HG02981 (cell line): ENCODE results near the gene TSSK2.
"Not testable (repeated sequence)": the region's sequence is repeated elsewhere in the genome, so short reads cannot be mapped to it uniquely, and the experiment has no call there.

Experiments
- ATAC-seq: cut with Tn5 transposase; IDR thresholded peaks from one replicate; pipeline ENCODE4 v1.9.1; 2021; ENCODE audit warnings: mild to moderate bottlenecking, moderate library complexity; ENCODE audit not compliant: unreplicated experiment

The TSSK2 gene

GRCh38 chr22:19138217-19139000 is 7.3 kb downstream of the TSSK2 start:
- ATAC-seq, result no peak

DNA sequence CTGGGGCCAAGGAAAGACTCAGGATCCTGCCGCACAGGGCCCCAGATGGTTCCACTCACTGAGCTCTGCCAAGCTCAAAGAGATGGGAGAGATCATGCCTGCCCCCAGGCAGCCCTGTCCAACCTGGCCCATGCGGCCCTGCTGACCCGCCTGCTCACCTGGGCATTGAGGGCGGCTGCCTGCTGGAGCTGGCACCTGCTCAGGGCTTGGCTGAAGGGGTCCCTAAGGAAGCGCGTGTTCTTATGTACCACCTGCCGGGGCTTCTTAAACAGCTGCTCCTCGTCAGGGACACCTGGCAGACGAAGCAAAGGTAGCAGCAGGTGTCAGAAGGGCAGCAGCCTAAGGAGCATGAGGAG is 7.9 kb downstream of the TSSK2 start:
- ATAC-seq, result no peak

DNA sequence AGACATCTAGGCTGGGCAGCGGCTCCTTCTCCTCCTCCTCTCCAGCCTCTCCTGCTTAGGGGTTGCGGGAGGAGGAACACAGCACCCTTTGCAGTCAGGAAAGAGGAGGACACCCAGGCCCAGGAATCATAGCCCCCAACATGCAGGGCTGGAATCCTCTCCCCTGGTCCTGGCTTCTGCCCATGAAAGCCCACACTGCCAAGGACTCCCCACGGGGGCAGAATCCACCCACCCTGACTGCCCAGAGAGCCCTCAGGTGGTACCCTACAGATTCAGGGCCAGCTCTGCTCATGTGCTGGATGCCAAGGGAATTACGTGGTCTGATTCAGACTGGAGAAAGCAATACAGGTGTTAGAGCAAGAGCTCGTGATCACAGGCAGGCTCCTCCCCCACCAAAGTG is 8.9 kb downstream of the TSSK2 start:
- no peak for ATAC-seq

GRCh38 chr22:19142394-19142793 is 11.3 kb downstream of the TSSK2 start:
- ATAC-seq, result no peak

GRCh38 chr22:19143212-19143611 is 12.1 kb downstream of the TSSK2 start:
- no peak for ATAC-seq

DNA sequence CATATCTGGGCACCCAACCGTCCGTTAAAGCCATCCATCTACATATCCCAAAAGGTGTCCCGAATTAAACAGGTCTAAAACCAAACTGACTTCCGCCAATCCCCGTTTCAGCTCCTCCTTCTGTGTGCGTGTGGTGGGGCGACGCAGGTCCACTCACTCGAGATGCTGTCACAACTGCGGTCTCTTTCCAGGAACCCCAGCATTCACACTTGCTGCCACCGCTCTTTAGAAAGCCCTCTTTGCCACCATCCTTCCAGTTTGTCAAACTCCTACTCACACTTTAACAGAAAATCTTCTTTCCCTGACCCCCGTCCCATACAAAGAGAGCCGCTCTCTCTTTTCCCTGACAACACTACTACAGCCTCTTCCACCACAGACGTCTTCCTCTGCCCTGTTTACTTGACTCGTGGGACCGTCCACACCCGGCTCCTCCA is 12.9 kb downstream of the TSSK2 start:
- ATAC-seq, result no peak

GRCh38 chr22:19146215-19146968 is 15.3 kb downstream of the TSSK2 start:
- ATAC-seq, result no peak

GRCh38 chr22:19147195-19147780 is 16.2 kb downstream of the TSSK2 start:
- no peak for ATAC-seq

- no peak for ATAC-seq
Observed at GRCh38 chr22:19148417-19149046, 17.4 kb downstream of the TSSK2 start.

GRCh38 chr22:19149047-19149883 is 18.2 kb downstream of the TSSK2 start:
- ATAC-seq, result no peak

DNA sequence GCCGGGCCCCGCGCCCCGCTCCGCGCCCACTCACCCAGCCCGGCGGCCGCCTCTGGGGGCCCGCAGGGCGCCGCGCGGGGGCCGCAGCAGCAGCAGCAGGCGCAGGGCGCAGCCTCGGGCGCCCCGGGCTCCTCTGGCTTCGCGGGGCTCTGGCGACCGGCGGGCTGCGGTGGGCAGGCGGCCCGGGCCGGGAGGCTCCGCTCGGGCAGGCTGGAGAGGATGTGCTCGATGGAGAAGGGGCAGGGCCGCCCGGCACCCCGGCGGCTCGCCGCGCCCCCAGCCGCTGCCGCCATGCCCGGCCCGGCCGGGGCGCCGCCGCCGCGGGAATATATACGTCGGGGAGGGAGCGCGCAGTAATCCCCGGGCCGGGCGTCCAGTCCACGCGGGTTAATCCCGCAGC is 18.9 kb downstream of the TSSK2 start, which contains the start of gene GSC2:
Gene GSC2 (minus strand): TSS at position 302 of the 400 bp plus-strand sequence. CDS start 9 bp downstream, at position 293.
- no peak for ATAC-seq

DNA sequence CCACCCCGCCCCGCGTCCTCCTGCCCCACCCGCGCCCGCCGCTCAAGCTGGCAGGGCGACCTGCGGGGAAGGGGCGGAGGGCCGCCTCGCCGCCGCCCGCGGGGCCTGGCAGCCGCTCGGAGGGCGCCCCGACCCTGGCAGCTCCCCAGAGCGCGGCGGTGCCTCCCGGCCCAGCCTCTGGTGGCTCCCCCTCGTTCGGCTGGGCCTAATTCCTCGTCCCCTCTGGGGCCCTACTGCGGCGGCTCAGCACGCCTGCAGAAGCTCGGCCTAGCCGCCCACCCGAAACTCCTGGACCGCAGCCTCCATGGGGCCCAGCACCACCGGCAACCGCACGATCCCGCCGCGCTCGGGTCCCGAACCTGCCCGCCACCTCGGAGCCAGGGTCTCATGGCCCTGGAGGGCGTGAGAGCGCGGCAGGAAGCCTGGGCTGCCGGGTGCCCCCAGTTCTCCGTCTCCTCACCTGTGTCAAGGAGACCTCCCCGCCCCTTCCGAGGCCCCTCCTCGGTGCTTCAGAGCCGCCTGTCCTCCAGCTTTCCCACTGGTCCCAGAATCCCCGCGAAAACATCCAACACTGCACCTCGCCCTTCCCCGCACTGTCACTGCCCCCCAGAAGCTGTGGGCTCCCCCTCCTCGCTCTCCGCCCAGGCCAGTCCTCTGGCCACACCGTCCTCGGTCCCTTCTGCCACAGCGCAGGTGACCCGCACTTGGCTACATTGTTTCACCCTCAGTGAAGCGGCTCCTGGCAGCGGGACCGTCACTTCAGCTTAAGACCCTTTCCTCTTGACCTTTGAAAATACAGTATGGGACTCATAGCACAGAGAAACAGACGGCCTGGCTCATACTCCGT is 19.6 kb downstream of the TSSK2 start:
- no peak for ATAC-seq

DNA sequence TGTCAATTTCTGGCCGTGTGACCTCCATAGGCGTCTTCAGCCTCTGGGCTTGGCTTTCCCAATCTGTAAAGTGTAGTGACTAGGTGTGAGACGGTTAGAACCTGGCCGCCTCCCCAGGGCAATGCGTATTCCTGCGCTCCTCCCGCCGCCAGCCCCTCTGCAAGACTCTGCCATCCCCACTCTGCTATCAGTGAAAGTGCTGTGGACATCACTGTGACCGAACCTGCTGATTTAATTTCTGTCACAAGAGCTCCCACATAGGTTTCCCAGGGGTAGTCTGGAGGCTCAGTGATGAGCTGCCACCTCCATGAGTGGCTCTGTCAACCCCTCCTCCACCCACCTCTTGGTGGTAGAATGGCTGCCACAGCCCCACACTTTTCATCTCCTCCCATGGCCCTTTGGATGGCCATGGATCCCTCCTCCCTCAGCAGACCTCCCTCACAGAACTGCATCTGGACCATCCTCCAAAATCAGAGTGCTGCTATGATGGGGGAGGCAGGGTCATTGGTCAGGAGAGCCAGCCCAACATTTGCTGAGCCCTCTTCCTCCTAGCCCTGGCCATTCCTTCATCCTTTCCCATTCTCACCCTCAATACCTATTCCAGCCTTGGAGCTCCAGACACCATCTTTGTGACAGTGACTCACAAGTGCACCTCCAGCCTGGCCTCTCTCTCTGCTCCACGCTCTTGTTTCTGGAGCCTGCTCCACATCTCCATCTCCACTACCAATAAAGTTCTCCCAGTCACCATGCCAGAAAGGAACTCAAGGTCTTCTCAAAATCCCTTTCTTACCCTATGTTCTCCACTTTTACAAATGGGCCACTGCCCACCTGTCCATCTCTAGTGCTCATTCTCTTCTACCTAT is 20.5 kb downstream of the TSSK2 start:
- no peak for ATAC-seq

GRCh38 chr22:19152942-19153883 is 22.1 kb downstream of the TSSK2 start:
- ATAC-seq, result no peak

DNA sequence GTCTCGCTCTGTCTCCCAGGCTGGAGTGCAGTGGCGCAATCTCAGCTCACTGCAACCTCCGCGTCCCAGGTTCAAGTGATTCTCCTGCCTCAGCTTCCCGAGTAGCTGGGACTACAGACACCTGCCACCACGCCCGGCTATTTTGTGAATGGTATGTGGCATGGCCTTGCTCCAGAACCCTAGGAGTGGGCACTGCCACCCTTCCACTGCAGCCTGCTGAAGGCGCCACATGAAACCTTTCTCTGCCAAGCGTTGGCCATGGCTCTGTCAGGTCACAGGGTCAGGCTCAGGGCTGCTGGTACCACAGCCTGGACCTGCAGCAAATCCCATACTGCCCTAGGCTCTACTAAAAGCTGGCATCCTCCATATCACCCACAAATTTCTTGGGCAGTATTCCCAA is 25.0 kb downstream of the TSSK2 start:
- not testable (repeated sequence) for ATAC-seq

DNA sequence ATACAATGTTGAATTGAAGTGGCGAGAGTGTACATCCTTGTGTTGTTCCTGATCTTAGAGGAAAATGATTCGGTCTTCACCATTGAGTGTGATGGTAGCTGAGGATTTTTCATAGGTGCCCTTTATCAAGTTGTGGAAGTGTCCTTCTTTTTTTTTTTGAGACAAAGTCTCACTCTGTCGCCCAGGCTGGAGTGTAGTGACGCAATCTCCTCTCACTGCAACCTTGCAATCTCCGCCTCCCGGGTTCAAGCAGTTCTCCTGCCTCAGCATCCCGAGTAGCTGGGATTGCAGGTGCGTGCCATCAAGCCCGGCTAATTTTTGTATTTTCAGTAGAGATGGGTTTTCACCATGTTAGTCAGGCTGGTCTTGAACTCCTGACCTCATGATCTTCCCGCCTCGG is 27.5 kb downstream of the TSSK2 start:
- not testable (repeated sequence) for ATAC-seq

DNA sequence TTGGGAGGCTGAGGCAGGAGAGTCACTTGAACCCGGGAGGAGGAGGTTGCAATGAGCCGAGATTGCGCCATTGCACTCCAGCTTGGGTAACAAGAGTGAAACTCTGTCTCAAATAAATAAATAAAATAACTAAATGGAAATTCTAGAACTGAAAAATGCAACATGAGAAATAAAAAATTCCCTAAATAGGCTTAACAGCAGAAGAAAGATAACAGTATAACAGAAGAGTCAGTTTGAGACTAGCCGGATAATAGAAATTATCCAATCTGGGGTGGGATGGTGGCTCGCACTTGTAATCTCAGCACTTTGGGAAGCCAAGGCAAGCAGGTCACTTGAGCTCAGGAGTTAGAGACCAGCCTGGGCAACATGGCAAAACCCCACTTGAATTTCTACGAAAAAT is 33.3 kb downstream of the TSSK2 start:
- ATAC-seq, result no peak

GRCh38 chr22:19166421-19166820 is 35.3 kb downstream of the TSSK2 start:
- no peak for ATAC-seq
